GM19328 (cell line): Measurements from ENCODE around the gene AP4B1.

Experiments used
- ATAC-seq: cut with Tn5 transposase; IDR thresholded peaks from one replicate; pipeline ENCODE4 v1.9.1; 2021; ENCODE audit warnings: mild to moderate bottlenecking, moderate library complexity; ENCODE audit not compliant: unreplicated experiment

Gene AP4B1

DNA sequence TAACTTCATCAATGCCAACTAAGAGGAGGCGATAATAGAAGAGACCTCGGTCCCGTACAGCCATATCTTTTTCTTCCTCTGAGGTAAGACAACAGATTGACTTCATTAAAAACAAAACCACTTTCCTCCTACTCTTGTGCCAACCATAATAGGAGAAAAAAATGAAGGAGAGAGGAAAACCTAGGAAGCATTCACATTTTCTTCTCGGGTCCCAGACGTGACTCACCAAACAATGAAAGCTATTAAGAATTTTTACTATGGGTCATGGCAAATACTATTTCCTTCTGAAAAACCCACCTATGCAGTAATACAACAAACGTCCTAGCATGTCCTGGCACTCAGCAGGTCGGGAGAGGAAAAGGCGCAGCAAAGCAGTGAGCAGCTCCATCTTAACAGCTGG, 8.6 kb downstream of the AP4B1 start:
- ATAC-seq = no peak

- no peak for ATAC-seq
Observed at GRCh38 chr1:113895098-113895497, 9.5 kb downstream of the AP4B1 start.

- no peak for ATAC-seq
Observed at GRCh38 chr1:113893267-113893666, 11.3 kb downstream of the AP4B1 start.

- no peak for ATAC-seq
Observed at GRCh38 chr1:113891631-113892220, 12.9 kb downstream of the AP4B1 start.

DNA sequence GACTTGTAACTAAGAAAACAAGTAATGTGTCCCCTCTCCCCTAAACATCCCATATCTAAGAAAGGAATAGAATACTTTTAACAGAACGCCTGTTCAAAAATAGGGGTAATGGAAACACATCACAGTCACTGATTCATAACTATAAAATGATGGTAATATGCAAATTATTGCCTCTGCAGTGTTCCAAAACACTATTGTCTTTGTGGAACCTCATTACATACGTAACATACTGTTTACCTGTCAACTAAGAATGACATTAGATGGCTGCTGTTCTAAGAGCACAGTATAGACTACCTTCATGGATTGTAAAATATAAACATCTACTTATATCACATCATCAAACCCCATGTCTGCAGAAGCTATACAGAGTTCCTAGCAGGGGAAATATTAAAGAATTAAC, 13.8 kb downstream of the AP4B1 start:
- no peak for ATAC-seq

GRCh38 chr1:113887402-113888175, 17.0 kb downstream of the AP4B1 start, which contains the start of gene BCL2L15:
Gene BCL2L15 (minus strand): TSS chr1:113887581. CDS start chr1:113887375, 206 bp downstream.
- ATAC-seq = no peak

DNA sequence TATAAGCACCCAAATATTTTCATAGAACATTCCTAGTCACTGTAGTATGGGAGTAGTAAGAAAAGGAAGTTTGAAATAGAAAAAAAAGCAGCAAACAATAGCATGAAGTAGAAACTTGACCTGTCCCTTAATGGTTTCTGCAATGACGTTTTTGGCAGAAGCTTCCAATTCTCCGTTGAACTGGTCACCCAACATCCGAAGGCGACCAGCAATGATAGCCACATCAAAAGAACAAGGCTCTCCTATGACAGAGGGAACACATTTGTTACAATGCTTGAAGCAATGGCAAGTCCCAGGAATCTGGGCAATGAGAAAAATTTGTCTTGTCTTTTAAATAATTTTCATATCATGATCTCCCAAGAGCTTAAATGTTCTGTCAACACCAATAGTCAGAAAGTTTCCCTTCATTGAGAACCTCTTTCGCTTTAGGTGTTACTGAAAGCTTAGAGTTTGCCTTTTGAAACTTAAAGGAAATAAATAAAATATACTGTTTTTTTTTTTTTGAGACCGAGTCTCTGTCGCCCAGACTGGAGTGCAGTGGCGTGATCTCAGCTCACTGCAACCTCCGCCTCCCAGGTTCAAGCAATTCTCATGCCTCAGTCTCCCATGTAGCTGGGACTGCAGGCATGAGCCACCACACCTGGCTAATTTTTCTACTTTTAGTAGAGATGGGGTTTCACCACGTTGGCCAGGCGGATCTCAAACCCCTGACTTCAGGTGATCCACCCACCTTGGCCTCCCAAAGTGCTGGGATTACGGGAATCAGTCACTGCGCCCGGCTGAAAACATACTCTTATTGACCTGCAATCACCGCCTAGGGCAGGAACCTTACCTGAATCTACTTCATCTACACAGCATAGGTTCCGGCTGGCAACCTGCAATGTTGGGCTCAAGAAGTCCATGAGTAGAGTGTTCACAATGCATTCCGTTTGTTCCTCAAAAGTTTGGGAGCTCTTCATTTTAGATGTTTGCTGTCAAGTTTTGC, 17.9 kb downstream of the AP4B1 start:
- ATAC-seq = no peak

DNA sequence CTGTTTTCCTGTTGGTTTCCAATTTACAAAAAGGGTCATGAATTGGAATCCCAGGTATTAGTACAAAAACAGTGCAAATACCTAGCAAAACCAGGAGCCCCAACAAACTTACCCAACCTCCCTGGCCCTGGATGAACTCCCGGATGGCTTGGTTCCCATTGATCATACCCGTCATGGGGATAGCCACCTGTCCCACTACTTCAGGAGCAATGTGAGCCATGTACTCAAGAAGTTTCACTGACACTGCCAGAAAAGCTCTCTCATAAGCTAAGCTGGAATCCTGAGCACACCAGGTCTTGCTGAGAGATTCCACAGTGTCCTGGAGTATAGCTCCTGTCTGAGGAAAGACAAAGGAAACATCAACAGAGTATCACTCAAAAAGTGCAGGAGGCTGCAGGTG, 22.9 kb downstream of the AP4B1 start:
- no peak for ATAC-seq

DNA sequence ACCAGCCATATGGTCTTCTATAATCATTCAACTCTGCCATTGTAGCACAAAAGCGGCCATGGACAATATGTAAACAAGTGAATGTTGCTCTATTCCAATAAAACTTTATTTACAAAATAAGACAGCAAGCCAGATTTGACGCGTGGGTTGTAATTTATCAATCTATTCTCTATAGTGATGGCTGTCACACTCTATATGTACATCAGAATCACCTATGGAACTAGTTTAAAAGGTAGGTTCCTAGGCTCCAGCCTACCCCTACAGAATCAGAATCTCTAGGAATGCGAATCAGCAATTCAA, 24.9 kb downstream of the AP4B1 start:
- no peak for ATAC-seq

DNA sequence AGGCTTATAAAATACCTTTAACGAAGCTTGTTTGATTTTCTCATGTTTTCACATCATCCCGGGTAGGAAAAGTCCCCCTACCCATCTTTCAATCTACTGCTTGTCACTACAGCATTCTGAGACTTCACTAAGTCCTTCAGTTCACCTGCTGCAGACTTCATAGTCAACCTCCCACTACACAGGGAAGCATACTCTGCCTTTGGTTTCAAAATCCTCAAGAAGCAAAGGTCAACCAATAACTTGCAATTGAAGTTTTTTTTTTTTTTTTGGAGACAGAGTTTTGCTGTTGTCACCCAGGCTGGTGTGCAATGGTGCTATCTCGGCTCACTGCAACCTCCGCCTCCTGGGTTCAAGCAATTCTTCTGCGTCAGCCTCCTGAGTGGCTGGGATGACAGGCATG, 28.4 kb downstream of the AP4B1 start:
- no peak for ATAC-seq

DNA sequence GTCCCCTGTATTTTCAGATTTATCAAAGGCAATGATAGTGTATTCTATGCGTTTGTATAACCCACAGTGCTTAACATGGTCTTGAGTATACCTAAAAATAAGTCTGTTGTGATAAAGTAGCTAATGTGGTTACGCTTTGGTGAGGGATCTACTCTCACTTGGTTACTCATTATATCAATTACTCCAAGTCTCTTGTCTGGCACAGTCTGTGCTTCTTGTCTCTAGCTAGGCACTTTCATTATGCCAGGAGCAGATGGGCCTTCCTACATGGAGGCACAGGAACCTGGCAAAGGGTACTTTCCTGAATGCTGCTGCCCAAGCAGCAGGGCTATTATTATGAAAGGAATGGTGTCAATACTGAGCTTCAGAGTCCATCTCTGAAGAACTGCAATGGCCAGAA, 28.9 kb downstream of the AP4B1 start:
- ATAC-seq = no peak

DNA sequence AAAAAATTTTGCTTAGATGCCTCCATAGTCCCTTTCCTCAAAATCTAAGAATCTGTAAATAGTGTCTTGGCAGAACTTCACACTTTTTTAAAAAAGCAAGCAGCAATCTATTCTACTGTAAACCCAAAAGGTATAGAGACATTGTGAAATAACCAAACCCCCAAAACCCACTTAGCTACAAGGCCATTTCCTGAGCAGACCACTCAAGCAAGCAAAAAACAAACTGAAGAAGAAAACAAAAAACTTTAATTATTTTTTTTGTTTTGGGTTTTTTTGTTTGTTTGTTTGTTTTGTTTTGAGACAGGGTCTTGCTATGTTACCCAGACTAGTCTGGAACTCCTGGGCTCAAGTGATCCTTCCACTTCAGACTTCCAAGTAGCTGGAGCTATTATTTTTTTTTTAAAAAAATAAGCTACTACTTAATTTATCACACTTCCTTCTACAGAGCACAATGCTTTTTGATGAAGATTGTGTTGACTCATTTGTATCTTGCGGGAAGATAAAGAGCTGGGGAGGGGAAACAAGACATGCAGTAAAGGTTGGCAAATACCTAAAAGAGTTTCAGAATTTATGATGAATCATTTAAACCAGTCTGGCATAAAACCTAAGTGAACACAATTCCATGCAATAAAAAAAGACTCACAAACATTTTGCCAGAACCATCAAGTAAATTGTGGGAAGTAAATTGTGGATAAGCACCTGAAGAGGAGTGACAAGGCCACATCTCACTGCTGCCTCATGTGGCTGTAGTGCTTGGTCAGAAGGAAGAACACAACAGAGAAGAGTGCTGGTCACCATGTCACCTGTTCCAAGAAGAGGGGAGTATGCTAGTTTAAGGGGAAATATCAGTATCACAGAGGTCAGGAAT, 30.4 kb downstream of the AP4B1 start:
- ATAC-seq = no peak

GRCh38 chr1:113872219-113872935, 32.2 kb downstream of the AP4B1 start:
- ATAC-seq = peak; percentile 5

DNA sequence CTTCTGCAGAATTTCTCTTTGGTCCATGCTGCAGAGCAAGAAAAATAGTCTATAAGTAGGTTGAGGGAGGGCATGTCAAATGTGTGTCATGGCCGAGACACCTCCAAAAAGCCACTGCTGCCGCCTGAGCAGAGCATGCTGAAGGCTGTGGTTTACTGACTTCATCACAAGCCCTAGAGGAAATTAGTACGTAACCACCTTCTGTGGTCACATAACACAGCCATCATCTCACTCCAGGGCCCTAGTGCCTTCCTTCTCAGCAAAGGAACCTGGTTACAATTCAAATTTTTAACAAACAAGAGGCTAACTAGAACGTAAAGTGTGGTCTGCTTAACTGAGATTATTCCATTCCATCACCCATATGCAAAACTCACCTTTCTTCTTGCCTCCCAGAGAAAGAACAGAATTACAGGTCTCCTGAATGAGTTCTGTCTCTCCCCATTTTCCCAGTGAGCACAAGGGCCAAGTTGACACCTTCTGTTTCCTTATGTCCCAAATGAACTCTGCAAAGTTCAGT, 32.9 kb downstream of the AP4B1 start, which contains the start of gene PTPN22:
PTPN22 (minus strand) TSS at position 116 of the 517 bp plus-strand sequence.
- ATAC-seq = peak; percentile 90

DNA sequence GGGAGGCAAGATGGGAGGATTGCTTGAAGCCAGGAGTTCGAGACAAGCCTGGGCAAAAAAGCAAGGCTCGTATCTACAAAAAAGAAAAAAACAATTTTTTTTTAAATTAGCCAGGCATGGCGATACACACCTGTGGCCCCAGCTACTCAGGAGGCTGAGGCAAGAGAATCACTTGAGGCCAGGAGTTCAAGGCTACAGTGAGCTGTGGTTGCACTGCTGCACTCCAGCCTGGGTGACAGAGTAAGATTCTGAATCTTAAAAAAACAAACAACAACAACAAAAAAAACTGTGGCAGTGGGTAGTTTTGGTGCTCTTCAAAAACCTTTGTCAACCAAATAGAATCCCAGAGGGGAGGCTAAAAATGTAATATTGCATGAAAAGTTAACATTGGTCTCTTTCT, 33.8 kb downstream of the AP4B1 start:
- no peak for ATAC-seq

DNA sequence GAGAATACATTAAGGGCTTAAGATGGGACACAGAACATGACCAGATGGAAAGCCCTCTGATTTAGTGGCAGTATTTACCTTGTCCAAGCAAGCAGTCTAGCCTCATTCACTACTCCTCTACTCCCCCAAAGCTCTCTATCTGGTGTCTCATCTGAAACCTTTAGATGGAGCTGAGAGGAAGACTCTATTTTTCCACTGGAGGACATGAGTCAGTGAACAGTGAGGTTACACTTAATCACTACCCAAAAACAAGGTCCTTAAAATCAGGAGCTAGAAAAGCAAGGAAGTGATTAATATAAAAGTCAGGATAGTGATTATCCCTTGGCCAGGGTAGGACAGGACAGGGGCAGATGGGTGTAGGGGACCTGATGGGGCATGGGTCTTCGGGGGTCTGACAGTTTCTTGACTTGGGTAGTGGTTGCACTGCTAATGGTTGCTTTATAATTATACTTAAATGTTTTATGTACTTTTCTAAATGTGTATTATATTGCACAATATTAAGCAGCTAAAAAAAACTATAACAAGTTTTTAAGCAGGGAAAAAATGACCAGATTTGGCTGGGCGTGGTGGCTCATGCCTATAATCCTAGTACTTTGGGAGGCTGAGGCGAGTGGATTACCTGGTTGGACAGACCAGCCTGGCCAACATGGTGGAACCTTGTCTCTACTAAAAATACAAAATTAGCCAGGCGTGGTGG, 36.1 kb downstream of the AP4B1 start:
- ATAC-seq = no peak

GRCh38 chr1:113861641-113862040, 43.0 kb downstream of the AP4B1 start:
- ATAC-seq = no peak

DNA sequence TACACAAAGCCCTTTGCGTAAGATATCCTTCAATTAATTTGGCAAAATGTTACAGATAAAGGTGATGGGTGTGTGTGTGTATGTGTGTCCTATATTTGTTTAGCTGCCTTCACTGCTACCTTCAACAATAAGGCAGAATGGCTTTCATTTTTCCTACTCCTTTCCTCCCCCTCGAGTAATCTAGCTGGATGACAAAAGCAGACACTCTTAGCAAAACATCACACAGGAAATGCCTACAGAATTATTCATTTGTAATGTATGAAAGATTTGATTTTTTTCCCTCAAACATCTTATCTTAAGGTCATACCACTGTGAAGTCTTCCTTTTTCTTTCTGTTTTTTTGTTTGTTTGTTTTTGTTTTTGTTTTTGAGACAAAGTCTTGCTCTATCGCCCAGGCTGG, 43.7 kb downstream of the AP4B1 start:
- no peak for ATAC-seq
